Superior temporal gyrus (tissue), 1 donor: Measurements from ENCODE around the gene PAK6.
A peak's percentile ranks its signal among the peaks of the same experiment; 100 is the strongest.

Source experiments
- DNase-seq: peaks from one replicate; pipeline ENCODE4 v3.0.0-alpha.2; 2016; ENCODE audit errors: extremely low spot score

Gene PAK6

DNA sequence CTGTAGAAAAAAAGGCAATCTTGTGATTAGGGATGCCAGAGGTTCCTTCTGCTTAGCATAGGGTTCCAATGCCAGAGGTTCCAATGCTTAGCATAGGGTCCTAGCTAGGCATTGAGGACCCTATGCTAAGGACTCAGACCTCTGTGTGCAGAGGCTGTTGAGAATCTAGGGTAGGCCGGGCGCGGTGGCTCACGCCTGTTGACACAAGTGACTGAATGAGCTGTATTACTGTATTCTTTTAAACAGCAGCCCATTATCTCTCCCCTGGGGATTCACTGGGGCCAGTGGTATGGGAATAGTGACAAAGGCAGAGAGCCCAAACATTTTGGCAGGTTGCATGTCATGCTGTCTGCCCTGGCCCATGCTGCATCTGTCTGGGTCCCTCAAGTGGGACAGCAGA is 16.2 kb downstream of the PAK6 start:
- no peak for DNase-seq

DNA sequence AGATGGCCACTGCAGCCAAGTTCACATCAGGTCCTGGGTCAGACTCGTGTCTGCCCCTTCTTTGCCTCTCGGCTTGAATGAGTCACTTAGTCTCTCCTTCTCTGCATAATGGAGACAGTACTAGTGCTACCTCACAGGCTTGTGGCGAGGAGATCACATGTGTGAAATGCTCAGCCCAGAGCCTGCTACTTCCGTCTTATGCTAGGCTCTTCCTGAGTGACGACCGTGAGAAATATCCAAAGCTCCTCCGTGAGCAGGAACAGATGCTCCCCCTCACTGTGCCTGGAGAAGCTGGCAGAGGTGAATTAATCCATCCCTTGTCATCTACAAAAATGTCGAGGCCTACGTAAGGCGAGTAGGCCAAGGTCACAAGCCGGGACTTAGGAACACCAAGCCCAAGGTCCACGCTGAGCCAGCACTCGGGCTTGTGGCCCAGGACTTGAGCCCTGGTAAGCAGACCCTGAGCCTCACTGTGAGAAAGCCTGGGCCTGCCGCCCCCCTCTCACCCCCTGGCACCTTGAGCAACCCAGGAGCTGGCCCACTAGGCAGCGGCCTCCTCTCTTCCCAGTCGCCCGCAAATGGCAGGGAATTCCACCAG is 17.9 kb downstream of the PAK6 start:
- no peak for DNase-seq

DNA sequence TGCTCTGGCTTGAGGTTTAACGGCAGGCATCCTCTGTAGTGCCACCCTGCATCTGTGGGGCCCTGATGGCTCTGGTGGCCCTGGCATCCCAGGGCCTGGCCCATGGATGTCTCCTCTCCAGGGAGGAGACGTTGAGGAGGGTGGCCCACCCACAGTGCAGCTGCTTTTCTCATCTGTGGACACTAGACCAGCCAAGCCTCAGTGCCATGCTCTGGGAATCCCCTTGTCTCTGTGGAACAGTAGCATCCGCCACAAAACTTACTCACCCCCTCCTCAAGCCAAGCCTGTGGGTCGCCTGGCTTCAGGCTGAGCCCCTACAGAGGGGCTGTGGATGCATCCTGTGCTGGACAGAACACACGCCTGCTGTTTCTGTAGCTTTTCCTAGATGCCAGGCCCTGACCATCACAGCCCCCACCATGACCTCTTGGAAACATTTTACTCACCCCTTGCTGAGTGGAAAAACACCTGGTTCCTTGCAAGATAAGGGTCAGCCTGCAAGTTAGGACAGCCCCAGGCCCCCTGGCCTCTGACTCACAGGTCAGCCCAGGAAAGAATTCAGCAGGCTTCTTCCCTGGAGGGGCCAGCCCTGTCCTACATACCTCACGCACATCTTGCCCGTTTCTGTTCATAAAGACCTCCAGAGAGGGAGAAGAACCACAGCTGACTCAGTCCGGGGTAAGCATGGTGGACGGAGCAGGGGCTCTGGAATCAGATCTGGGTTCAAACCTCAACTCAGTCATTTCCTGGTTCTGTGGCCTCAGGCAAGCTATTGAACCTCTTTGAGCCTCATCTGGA is 19.0 kb downstream of the PAK6 start:
- no peak for DNase-seq

DNA sequence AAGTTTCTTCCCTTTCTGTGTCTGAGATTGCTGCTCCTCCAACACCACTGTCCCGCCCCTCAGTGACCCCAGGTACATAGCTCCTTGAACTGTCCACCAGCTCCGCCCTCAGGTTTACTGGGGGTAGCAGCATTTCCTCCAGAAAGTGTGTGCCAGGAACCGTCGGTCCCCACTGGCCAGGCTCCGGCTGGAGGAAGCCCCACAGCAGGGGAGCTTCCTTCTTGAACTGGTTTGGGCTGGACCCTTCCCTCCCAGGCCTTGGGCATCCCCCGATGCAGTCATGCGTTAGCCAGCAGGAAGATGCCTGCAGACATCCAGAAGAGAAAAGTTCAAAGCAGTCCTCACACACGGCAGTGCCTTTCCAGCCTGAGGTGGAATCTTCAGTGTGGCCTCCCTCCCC is 19.7 kb downstream of the PAK6 start:
- DNase-seq = no peak

DNA sequence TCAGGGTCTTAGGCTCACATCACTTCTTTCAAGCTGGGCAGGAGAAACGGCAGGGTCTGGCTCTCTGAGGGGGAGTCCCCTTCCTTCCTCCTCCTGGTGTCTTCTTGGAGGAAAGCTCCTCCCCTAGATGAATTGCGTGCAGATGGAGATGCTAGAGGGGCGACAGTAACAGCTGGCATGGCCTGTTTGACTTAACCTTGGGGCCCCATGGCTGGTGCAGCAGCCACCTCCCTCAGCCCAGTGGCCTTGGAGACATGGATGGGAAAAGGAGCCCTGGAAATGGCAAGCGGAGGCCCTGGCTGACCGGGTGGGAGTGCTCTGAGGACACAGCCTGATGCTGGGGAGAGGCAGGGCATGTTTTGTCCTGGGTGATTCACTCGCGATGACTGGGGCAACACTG is 20.2 kb downstream of the PAK6 start:
- DNase-seq = no peak

DNA sequence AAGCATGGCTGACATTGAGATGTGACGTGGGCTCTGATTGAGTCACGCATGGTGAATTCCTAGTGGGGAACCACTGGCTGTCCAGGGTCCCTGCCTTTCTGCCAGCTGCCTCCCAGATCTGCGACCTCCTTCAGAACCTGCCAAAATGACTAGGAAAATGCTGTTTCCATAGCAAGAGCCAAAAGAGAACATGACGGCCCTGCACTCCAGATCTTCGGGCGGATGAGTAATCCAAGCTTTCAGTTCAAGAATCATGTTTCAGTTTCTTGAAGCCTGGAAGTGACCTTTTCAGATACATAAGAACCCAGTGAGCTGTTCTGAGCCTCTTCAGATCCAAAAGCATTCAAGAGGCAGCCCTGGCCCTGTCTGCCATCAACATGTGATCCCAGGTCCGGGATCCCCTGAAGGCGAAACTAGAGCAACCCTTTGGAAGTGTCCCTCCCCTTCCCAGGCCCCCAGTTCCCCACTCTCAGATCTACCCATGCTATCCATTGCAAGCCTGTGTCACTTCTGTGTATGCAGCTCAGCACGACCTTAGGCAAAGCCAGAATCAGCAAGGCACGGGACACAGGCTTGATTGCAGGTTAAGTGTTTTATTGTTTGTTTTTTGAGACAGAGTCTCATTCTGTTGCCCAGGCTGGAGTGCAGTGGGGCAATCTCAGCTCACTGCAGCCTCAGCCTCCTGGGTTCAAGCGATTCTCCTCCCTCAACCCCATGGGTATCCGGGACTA is 24.3 kb downstream of the PAK6 start:
- DNase-seq = no peak

DNA sequence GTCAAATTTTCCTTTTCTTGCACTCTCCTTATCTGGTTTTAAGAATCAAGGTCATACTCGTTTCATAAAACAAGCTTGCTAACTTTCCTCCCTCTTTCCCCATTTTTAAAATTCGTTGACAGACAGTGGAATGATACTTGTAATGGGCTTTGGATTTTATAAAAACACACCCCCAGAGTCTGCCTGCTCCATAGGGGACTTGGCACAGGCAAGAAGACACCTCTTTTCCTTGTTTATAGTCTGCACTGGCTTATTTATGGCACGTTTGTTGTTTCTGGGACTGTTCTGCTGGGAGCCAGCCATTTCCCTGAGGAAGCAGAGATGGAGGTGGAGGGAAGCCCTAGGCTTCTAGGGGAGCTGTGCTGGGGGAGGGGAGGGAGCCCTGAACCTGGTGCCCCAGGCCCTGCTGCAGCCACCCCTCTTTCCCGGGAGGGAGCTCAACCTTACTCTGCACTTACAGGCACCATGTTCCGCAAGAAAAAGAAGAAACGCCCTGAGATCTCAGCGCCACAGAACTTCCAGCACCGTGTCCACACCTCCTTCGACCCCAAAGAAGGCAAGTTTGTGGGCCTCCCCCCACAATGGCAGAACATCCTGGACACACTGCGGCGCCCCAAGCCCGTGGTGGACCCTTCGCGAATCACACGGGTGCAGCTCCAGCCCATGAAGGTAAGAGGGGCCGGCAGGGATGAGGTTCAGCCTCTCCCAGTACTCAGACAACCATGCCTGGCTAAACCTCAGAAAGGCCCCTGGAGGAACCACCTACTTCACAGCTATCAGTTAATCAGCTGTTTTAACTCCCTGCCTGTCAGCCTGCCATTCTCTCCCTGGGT is 25.7 kb downstream of the PAK6 start:
- DNase-seq = no peak

DNA sequence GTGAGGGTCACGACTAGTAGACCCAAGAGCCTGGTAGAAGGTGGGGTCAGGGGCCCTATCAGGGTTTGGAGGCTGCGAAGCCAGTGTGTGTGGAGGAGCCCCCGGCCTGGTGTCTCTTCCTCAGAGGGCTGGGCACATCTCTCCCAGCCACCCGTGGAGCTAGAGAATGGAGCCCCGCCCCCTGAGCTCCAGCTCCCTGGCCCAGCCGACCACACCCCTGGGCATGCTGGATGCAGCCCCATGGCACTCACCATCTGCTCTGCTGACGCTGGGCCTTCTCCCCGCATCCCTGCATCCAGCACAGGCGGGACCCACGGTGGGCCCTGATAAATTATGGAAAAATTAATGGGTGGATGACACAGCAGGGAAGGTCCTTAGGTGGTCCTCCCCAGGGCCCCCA is 26.5 kb downstream of the PAK6 start:
- DNase-seq = no peak

DNA sequence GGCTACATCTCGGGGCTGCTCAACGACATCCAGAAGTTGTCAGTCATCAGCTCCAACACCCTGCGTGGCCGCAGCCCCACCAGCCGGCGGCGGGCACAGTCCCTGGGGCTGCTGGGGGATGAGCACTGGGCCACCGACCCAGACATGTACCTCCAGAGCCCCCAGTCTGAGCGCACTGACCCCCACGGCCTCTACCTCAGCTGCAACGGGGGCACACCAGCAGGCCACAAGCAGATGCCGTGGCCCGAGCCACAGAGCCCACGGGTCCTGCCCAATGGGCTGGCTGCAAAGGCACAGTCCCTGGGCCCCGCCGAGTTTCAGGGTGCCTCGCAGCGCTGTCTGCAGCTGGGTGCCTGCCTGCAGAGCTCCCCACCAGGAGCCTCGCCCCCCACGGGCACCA is 27.0 kb downstream of the PAK6 start:
- no peak for DNase-seq

DNA sequence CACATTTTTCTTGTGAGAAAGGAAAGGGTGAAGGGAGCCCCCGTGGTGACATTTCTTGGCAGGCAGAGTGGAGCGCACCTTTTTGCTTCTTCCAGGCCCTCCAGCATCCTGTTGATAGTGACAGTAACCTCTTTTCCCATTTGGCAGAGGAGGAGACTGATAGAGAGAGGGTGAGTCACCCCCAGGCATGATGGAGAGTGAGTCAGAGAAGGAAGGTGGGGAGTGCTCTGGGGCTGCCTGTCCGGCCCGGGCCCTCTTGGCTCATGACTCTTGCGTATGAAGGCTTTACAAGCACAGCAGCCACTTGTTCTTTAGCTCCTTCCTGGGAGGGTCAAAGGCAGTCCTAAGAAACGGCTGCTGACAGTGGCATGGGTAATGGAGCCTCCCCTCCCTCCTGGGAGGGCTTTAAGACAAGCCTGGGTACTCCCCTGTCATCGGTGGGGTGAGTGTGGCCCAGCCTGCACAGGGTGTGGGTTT is 28.0 kb downstream of the PAK6 start:
- DNase-seq = no peak

DNA sequence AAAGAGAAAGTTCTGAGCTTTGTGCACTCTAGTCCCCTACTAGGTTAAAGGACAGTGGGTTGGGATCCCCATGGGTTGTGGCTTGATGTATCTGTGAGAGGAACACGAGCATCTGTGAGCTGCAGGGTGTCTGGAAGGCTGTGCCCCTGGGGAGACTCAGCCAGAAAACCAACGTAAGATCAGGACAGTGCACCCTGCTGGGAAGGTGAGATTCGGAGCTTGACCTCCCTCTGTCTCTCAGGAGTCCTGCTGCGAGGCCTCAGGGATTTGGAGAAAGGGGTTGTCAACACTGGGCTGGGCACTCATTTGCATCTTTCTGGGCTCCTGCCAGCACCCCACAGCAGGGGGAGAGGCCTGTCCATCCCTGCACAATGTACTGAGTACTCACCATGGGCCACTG is 28.8 kb downstream of the PAK6 start:
- no peak for DNase-seq

DNA sequence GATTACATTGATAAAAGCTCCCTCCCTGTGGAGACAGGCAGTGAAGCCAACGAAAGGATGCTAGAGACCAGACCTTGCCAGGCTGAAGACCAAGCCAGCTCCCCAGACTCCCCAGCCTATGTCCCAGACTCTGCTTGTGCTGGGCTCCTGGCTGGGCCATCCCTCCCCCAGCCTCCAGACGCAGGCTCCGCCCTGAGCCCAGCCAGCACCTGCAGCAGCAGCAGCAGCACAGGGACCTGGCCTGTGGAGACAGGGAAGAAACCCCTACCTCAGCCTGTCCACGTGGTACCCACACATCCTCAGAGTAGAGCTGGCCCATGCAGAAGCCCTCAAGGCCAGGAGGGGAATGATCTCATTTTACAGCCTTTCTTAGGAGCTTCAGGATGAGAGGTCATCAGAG is 30.7 kb downstream of the PAK6 start:
- DNase-seq = no peak

DNA sequence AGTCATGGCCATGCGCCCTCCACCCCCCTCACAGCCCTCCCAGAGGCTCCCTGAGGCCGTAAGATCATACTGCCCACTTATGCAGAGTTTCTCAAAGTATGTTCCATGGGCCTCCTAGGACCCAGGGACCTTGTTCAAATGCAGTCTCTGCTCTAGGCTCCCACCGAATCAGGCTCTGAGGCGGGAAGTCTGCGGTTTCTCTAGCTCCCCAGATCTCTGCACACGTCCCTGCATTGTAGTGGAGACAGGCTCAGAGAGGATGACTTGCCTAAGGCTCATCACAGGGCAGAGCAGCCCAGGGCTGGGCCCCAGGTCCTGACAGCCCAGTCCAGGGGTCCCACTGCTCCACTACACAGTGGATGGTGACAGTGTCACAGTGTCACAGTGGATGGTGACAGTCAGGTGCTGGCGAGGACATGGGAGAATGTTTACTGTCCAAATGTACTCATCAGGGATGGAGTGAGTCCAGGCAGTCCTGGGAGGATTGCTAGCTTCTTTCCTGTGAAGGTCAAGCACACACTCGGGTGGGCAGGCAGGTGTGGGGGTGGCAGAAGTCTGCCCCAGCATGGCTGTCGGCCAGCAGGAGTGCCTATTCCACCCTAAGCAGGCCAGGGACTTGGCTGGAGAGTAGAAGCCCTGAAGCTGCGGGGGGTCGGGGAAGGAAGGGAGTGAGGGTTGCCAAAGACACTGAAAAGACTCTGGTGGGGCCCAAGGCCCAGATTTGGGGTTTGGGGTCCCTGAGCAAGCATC is 31.6 kb downstream of the PAK6 start:
- DNase-seq = no peak

DNA sequence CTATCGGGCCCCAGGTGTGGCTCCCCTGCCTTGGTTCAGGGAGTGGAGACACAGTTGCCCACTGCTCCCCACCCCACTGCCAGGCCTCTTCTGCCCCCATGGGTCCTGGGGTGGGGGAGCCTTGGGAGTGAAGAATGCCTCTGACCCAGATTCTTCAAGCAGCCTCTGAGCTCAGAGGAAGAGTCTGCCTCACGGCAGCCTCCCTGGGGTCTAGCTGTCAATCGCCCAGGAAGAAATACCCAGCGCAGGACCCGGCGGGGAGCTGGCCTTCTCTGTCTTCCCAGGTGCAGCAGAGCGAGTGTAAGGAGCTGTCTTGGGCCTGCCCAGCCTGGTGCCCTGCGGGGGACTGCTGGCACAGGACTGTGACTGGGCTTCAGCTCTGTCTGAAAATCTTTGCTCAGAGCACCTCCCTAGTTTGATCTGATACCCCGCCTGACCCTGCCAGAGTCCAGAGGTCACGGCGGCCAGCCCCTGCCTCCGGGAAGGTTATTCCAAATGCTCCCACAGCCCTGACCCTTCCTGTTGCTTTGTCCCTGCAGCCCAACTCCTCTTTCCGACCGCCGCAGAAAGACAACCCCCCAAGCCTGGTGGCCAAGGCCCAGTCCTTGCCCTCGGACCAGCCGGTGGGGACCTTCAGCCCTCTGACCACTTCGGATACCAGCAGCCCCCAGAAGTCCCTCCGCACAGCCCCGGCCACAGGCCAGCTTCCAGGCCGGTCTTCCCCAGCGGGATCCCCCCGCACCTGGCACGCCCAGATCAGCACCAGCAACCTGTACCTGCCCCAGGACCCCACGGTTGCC is 33.0 kb downstream of the PAK6 start:
- no peak for DNase-seq

DNA sequence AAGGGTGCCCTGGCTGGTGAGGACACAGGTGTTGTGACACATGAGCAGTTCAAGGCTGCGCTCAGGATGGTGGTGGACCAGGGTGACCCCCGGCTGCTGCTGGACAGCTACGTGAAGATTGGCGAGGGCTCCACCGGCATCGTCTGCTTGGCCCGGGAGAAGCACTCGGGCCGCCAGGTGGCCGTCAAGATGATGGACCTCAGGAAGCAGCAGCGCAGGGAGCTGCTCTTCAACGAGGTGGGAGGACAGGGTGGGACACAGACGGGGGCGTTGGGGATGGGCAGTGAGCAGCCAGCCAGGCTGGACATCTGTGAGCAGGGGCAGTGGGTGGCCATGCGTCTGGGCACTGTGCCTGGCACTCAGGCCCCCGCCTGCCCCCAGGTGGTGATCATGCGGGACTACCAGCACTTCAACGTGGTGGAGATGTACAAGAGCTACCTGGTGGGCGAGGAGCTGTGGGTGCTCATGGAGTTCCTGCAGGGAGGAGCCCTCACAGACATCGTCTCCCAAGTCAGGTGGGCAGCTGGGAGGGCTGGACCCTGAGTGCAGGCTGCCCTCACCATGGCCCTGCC is 33.7 kb downstream of the PAK6 start:
- no peak for DNase-seq

DNA sequence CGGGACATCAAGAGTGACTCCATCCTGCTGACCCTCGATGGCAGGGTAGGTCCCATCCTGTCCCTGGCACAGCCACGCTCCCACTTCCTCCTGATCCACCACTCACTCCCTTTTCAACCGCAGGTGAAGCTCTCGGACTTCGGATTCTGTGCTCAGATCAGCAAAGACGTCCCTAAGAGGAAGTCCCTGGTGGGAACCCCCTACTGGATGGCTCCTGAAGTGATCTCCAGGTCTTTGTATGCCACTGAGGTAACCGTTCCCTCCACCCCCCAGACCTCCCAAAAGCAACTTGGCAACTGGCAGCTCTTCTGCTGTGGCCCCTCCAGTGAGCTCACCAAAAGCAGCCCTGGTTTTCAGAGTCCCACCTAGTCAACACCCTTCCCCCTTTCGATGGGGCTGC is 34.6 kb downstream of the PAK6 start:
- no peak for DNase-seq

DNA sequence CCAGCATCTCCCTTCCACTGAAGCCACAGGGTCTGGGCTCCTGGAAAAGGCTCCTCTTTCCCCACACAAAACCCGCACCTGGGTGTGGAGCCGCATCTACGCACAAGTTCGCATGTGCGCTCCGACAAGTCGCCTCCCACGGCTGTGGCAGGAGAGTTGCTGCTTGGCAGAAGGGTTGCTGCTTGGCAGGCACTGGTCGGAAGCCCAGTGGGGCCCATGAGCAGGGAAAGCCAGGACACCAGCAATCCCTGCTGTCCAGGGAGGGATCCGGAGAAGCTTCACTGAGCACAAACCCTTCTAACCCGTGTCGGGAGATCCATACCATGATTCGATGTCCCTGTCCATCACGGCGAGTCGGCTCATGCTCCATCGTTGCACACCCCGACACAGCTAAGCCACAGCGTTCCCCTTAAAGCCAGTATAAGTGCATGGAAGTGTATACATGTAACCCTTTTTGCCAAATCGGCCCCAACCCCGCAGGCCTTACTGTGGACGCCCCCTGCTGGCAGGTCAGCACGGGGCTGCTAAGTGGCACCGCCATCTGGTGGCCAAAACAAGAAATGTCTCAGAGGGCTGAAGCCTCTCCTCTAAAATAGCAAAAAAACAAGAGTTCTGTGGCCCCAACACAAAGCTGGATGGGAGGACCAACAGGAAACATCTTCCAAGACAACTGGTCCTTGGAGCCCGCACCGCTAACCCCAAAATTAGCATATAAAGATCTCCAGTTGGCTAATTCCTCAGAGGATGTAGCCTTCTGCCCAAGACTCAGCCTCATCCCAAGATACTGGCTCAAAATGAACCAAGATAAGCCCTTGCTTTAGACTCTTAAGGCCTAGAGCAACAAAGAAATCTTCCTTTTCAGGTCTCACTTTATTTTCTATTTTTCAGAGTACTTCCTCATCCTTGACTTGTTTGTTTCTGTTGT is 35.7 kb downstream of the PAK6 start:
- peak; percentile 90 for DNase-seq

DNA sequence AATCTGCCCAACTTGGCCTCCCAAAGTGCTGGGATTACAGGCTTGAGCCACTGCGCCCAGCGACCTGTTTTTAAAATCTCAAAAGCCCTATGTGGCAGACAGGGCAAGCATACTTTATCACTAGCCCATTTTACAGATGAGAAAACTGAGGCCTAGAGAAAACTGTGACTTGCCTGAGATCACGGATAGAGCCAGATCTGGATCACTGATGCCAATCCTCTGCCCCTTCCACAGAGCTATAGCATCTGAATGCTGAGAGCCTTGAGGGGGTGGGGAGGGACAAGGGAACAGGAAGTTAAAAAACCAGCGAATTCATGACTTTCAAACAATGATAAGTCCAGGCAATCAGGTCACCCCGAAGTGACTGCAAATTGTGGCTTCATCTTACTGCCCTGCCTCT is 36.7 kb downstream of the PAK6 start:
- DNase-seq = no peak

DNA sequence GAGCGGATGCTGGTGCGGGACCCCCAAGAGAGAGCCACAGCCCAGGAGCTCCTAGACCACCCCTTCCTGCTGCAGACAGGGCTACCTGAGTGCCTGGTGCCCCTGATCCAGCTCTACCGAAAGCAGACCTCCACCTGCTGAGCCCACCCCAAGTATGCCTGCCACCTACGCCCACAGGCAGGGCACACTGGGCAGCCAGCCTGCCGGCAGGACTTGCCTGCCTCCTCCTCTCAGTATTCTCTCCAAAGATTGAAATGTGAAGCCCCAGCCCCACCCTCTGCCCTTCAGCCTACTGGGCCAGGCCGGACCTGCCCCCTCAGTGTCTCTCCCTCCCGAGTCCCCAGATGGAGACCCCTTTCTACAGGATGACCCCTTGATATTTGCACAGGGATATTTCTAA is 37.1 kb downstream of the PAK6 start:
- no peak for DNase-seq
